Trophoblast cell (in vitro differentiated cells and primary cell): Measurements from ENCODE around the gene IRS2.
A peak's percentile ranks its signal among the peaks of the same experiment; 100 is the strongest.

Source experiments
- DNase-seq, 2 donors: peaks; one replicate each; pipeline ENCODE4 v3.0.0-alpha.2; 2016
- H2AFZ ChIP-seq: 2 replicates; pipeline ENCODE4 v1.6.1; 2013; ENCODE audit warnings: low read length, moderate library complexity, mild to moderate bottlenecking; ENCODE audit not compliant: insufficient read depth, poor library complexity
- H2AK5ac ChIP-seq: 2 replicates; pipeline ENCODE4 v1.6.1; 2013; ENCODE audit warnings: mild to moderate bottlenecking, low read length
- H2BK120ac ChIP-seq: 2 replicates; pipeline ENCODE4 v1.6.1; 2013; ENCODE audit warnings: low read length, mild to moderate bottlenecking, moderate library complexity; ENCODE audit not compliant: insufficient read depth, poor library complexity
- H2BK12ac ChIP-seq: 2 replicates; pipeline ENCODE4 v1.6.1; 2013; ENCODE audit warnings: mild to moderate bottlenecking, low read length, moderate library complexity
- H2BK5ac ChIP-seq: 2 replicates; pipeline ENCODE4 v1.6.1; 2013; ENCODE audit warnings: low read length, low read depth, moderate library complexity, mild to moderate bottlenecking; ENCODE audit not compliant: poor library complexity
- H3K14ac ChIP-seq: 2 replicates; pipeline ENCODE4 v1.6.1; 2013; ENCODE audit warnings: mild to moderate bottlenecking, low read length
- H3K18ac ChIP-seq: 2 replicates; pipeline ENCODE4 v1.6.1; 2013; ENCODE audit warnings: mild to moderate bottlenecking, low read length
- H3K23ac ChIP-seq: 2 replicates; pipeline ENCODE4 v1.6.1; 2013; ENCODE audit warnings: low read length
- H3K27ac ChIP-seq: 2 replicates; pipeline ENCODE4 v1.5.1; 2013; ENCODE audit warnings: low read depth, mild to moderate bottlenecking, inconsistent platforms, low read length, moderate library complexity
- H3K27me3 ChIP-seq: 2 replicates; pipeline ENCODE4 v1.6.1; 2013; ENCODE audit warnings: inconsistent platforms, mild to moderate bottlenecking, low read length, moderate library complexity; ENCODE audit not compliant: insufficient read depth
- H3K36me3 ChIP-seq, 2 experiments: 1 replicate in 1 of 2; 2 replicates in 1 of 2; pipeline ENCODE4 v1.6.1; 2013; ENCODE audit warnings: low read length in 2 of 2, mild to moderate bottlenecking in 2 of 2, moderate library complexity in 1 of 2; ENCODE audit not compliant: insufficient read depth in 2 of 2, control insufficient read depth in 1 of 2
- H3K4ac ChIP-seq: 2 replicates; pipeline ENCODE4 v1.6.1; 2013; ENCODE audit warnings: low read depth, mild to moderate bottlenecking, low read length, moderate library complexity
- H3K4me1 ChIP-seq, 2 experiments: 1 replicate in 1 of 2; 2 replicates in 1 of 2; pipeline ENCODE4 v1.6.1; 2013; ENCODE audit warnings: low read length in 2 of 2, mild to moderate bottlenecking in 2 of 2, moderate library complexity in 1 of 2; ENCODE audit not compliant: insufficient read depth in 2 of 2, control insufficient read depth in 1 of 2
- H3K4me2 ChIP-seq: 2 replicates; pipeline ENCODE4 v1.6.1; 2013; ENCODE audit warnings: inconsistent platforms, mild to moderate bottlenecking, low read length, moderate library complexity
- H3K4me3 ChIP-seq: 2 replicates; pipeline ENCODE4 v1.5.1; 2013; ENCODE audit warnings: mild to moderate bottlenecking, low read depth, low read length, inconsistent platforms
- H3K79me1 ChIP-seq: one replicate; pipeline ENCODE4 v1.6.1; 2013; ENCODE audit warnings: low read length
- H3K79me2 ChIP-seq: 2 replicates; pipeline ENCODE4 v1.6.1; 2013; ENCODE audit warnings: low read length, mild to moderate bottlenecking; ENCODE audit not compliant: control insufficient read depth, insufficient read depth, poor library complexity
- H3K9ac ChIP-seq: 2 replicates; pipeline ENCODE4 v1.6.1; 2013; ENCODE audit warnings: mild to moderate bottlenecking, low read length
- H3K9me3 ChIP-seq: 2 replicates; pipeline ENCODE4 v1.6.1; 2013; ENCODE audit warnings: low read depth, mild to moderate bottlenecking, control low read depth, inconsistent platforms, low read length; ENCODE audit not compliant: insufficient read depth
- H4K12ac ChIP-seq: 2 replicates; pipeline ENCODE4 v1.6.1; 2013; ENCODE audit warnings: low read depth, mild to moderate bottlenecking, low read length, moderate library complexity
- H4K8ac ChIP-seq: 2 replicates; pipeline ENCODE4 v1.6.1; 2013; ENCODE audit warnings: low read depth, mild to moderate bottlenecking, low read length, moderate library complexity
- H4K91ac ChIP-seq: one replicate; pipeline ENCODE4 v1.6.1; 2013; ENCODE audit warnings: low read depth, mild to moderate bottlenecking, low read length, moderate library complexity
- WGBS: extraction: QIAGEN DNeasy Blood & Tissue Kit; methylation state at CpG from one replicate; pipeline ENCODE4 v1.1.7; 2013; ENCODE audit warnings: missing lambda C conversion rate; ENCODE audit not compliant: insufficient read length, insufficient coverage; ENCODE audit errors: extremely low coverage; 5-methylcytosine and 5-hydroxymethylcytosine counted together

IRS2 gene

DNA sequence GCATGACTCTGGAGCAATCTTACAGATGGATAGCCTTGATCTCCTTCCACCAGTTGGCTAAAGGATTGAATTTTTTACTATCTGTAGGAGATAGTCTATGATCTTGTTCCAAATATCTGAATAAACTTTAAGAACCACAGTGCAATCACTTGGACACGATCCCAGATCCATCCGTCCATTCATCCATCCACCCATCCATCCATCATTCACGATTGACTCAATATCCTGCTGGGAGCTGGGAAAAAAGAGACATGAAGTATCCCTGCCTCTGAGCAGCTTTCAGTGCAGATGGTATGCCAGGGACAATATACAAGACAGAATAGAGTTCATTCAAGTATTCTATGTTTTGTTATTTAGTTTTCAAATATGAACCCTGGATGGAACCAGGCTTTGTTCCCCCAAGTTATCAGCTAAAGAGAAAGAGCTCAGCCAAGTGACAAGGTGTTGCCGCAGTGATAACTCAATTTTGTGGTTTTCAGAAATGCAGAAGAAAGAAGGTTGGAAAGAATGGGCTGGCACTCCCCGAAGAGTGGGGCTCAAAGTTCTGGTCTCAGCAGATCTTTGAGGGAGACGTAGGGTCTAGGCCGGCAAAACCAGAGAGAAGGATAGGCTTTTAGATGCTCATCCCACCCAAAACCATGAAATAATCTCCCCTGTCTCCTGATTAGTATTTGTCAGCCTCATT lies 66.3 kb downstream of the IRS2 start:
- Histone ChIP-seq H4K91ac (no peak overlapping the region), H3K27ac (no peak overlapping the region), H3K23ac (no peak overlapping the region), H3K14ac (no peak overlapping the region), H2BK120ac (no peak overlapping the region), H2BK12ac (no peak overlapping the region), H3K4ac (no peak overlapping the region), H3K4me3 (no peak overlapping the region), H3K9me3 (no peaks in the 10 kb centered on the region), H3K27me3 (no peaks in the 10 kb centered on the region), H2BK5ac (no peak overlapping the region), H3K18ac (no peak overlapping the region), H3K9ac (no peak overlapping the region), H3K79me1 (no peaks in the 10 kb centered on the region), H3K79me2 (no peaks in the 10 kb centered on the region), H3K36me3 (no peaks in the 10 kb centered on the region), H3K4me2 (no peak overlapping the region), H2AFZ (no peak overlapping the region), H4K12ac (no peak overlapping the region), H2AK5ac (no peak overlapping the region), H4K8ac (no peak overlapping the region), H3K4me1 (no peaks in the 10 kb centered on the region)
- WGBS: no CpG with 5 or more reads among the region's 7 CpGs
- no peak for DNase-seq

- Histone ChIP-seq H3K36me3 (no peaks in the 10 kb centered on the region), H3K79me1 (no peaks in the 10 kb centered on the region), H4K12ac (no peak overlapping the region), H3K27ac (no peak overlapping the region), H3K18ac (no peak overlapping the region), H3K79me2 (no peaks in the 10 kb centered on the region), H3K4me3 (no peak overlapping the region), H3K23ac (no peak overlapping the region), H3K4me1 (no peaks in the 10 kb centered on the region), H3K9ac (no peak overlapping the region), H3K4ac (no peak overlapping the region), H3K14ac (no peak overlapping the region), H2AFZ (no peak overlapping the region), H4K8ac (no peak overlapping the region), H4K91ac (no peak overlapping the region), H3K4me2 (no peak overlapping the region), H2BK5ac (no peak overlapping the region), H2BK120ac (no peak overlapping the region), H3K9me3 (no peaks in the 10 kb centered on the region), H2AK5ac (no peak overlapping the region), H2BK12ac (no peak overlapping the region), H3K27me3 (no peaks in the 10 kb centered on the region)
- no peak for DNase-seq
These were observed 67.7 kb downstream of the IRS2 start for GRCh38 chr13:109718726-109719125.

- H3K18ac ChIP-seq: no peak overlapping the region
- H3K79me1 ChIP-seq: no peaks in the 10 kb centered on the region
- no peak overlapping the region for H3K14ac ChIP-seq
- no peaks in the 10 kb centered on the region for H3K4me1 ChIP-seq
- no CpG with 5 or more reads among the region's 6 CpGs for WGBS
- H3K4ac ChIP-seq: no peak overlapping the region
- H3K9ac ChIP-seq: no peak overlapping the region
- H3K4me2 ChIP-seq: no peak overlapping the region
- H3K36me3 ChIP-seq: no peaks in the 10 kb centered on the region
- H3K4me3 ChIP-seq: no peak overlapping the region
- no peak overlapping the region for H2BK12ac ChIP-seq
- H2BK120ac ChIP-seq: no peak overlapping the region
- no peak overlapping the region for H4K8ac ChIP-seq
- no peak overlapping the region for H2BK5ac ChIP-seq
- no peak overlapping the region for H4K91ac ChIP-seq
- no peaks in the 10 kb centered on the region for H3K9me3 ChIP-seq
- no peak overlapping the region for H3K27ac ChIP-seq
- no peak overlapping the region for H2AFZ ChIP-seq
- no peaks in the 10 kb centered on the region for H3K79me2 ChIP-seq
- no peak overlapping the region for H2AK5ac ChIP-seq
- no peak for DNase-seq
- H3K23ac ChIP-seq: no peak overlapping the region
- no peaks in the 10 kb centered on the region for H3K27me3 ChIP-seq
- no peak overlapping the region for H4K12ac ChIP-seq
These were observed 68.7 kb downstream of the IRS2 start for GRCh38 chr13:109717686-109718085.

DNA sequence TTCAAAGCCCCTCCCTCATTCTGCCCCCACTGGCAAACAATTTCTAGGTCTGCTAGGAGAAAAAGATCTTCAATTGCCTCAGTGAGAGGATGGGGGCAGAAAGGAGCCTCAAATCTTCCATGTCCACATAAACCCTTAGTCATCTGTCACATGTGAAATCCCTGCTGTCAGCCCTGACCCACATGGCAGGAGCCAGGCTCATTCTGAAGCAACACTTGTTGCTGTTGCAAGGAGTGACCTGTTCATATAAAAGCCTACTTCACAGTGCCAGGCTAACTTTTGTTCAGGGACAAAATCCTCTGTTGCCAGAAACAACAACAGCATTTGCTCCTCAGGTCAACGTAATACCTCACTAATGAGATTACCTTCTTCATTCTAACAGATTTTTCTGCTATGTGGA lies 70.5 kb downstream of the IRS2 start:
- H4K12ac ChIP-seq: no peak overlapping the region
- no peak overlapping the region for H2AK5ac ChIP-seq
- H3K9me3 ChIP-seq: no peaks in the 10 kb centered on the region
- no peak overlapping the region for H3K18ac ChIP-seq
- no peak overlapping the region for H3K9ac ChIP-seq
- H3K27me3 ChIP-seq: no peaks in the 10 kb centered on the region
- H2BK120ac ChIP-seq: no peak overlapping the region
- H2BK5ac ChIP-seq: no peak overlapping the region
- no peak overlapping the region for H2AFZ ChIP-seq
- H3K4me1 ChIP-seq: no peaks in the 10 kb centered on the region
- no peak overlapping the region for H3K23ac ChIP-seq
- H3K4me2 ChIP-seq: no peak overlapping the region
- H3K36me3 ChIP-seq: no peaks in the 10 kb centered on the region
- H3K27ac ChIP-seq: no peak overlapping the region
- H3K79me1 ChIP-seq: no peaks in the 10 kb centered on the region
- no peak overlapping the region for H3K4me3 ChIP-seq
- no peak overlapping the region for H2BK12ac ChIP-seq
- DNase-seq: peak; percentile 43 to 50
- H4K8ac ChIP-seq: no peak overlapping the region
- no peak overlapping the region for H3K4ac ChIP-seq
- no peaks in the 10 kb centered on the region for H3K79me2 ChIP-seq
- no peak overlapping the region for H4K91ac ChIP-seq
- no CpG with 5 or more reads among the region's 1 CpG for WGBS
- H3K14ac ChIP-seq: no peak overlapping the region
